ENCODE measurements around the gene UCKL1. TPM values are rescaled to one million over a fixed set of nuclear protein-coding genes. Genes with fewer than 3 reads are reported as not detected.
A peak's percentile ranks its signal among the peaks of the same experiment; 100 is the strongest.
"Not testable (repeated sequence)": the region's sequence is repeated elsewhere in the genome, so short reads cannot be mapped to it uniquely, and the experiment has no call there.

UCKL1 gene
- 10 to 100 TPM; 20.8 to 22.0 TPM for total RNA-seq
- long read RNA-seq, donor 1, partial matches to known transcripts: 14 of 27 reads
- long read RNA-seq, donor 1, other reads (novel, unspliced or antisense): 13 of 27 reads
- long read RNA-seq, donor 2, partial matches to known transcripts: 19 of 129 reads
- long read RNA-seq, donor 2, other reads (novel, unspliced or antisense): 110 of 129 reads

DNA sequence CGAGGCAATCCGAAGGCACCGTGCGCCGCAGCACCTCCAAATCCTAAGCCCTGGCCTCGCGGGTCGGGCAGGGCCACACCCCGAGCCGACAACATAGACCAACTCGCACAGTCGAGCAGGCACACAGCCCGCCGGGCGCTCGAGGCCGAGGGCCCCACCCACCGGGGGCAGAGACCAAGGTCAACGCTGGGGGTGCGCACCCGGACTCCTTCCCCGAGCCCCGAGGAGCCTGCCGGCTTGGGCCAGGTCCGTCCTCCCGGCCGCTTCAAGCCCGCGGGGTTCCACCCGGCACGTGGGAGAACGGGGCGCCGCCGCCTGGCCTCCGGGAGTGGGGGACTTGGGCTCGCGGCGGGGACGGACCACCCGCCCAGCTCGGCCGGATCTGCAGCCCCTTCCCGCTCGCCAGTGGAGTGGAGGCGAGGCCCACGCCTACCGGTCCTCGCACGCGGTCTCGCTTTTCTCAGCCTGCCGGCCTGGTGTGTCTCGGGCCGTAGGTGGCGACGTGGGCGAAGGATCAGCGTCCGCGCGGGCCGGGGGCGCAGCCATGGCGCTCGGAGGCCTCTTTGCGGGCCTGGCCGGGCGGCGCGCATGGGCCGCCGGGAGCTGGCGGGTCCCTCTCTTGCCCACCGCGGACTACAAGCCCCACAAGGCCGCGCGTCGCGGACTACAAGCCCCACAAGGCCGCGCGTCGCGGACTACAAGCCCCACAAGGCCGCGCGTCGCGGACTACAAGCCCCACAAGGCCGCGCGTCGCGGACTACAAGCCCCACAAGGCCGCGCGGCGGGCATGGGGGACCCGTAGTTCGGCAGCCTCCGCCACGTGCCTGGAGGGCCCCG lies at the start of gene UCKL1:
TSS of gene UCKL1 (minus strand) at position 590 of the 837 bp plus-strand sequence. CDS start at position 546, 44 bp downstream.
- intact Hi-C loops (cut with DNase I): no loop called here
- DNase-seq (ENCODE audit: low spot score): peak; percentile 98

DNA sequence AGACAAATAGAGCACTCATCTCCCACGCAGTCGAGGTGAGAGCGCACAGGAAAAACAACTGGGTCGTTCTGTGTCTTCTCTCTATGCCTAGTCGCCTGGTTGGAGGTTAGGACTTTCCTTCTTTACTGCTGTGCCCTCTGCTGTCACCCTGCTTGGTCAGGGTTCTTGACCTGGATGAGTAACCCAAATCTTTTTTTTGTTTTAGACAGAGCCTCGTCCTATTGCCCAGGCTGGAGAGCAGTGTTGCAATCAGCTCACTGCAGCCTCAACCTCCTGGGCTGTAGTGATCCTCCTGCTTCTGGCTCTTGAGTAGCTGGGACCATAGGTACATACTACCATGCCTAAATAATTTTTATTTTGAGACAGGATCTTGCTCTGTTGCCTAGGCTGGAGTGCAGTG lies 49.2 kb upstream of the UCKL1 start:
- intact Hi-C loops (cut with DNase I): no loop called here

DNA sequence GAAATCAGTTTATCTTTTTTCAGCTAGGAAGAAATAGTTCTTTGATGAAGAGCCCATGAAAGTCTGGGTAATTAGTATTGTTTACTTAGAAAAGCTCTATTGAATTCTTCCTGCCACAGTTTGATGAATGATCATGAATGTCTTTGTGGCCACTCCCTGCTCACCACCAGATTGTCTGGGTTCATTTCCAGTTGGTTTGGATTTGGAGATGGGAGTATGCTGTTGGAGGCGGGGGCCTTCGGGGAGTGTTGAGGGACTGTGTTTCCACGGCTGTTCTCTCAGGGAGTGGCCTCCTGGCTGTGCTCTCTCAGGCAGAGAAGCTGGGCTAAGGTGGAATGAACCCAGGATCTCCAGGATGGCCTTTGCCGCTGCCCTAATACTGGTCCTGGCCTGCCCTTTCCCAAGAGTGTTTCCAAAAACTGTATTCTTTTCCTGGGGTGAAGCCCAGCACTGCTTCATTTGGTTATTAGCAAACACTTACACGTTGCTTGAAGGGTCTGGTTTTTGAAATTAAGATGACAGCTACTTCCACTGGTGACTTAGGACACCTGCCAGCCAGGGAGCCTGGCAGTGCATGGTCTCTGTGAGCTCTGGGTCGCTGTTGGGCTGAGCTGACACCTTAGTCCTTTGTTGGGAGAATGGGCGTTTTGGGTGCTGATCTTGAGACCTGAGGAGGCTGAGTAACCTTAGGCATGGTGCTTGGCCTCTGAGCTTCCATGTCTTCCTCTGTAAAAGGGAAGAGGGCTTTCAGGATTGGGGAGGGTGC lies 47.9 kb upstream of the UCKL1 start:
- DNase-seq (ENCODE audit: low spot score): no peak
- intact Hi-C loops (cut with DNase I): no loop called here

More for the DNA sequence above, 49.2 kb upstream of the UCKL1 start:
- DNase-seq (ENCODE audit: low spot score): no peak

DNA sequence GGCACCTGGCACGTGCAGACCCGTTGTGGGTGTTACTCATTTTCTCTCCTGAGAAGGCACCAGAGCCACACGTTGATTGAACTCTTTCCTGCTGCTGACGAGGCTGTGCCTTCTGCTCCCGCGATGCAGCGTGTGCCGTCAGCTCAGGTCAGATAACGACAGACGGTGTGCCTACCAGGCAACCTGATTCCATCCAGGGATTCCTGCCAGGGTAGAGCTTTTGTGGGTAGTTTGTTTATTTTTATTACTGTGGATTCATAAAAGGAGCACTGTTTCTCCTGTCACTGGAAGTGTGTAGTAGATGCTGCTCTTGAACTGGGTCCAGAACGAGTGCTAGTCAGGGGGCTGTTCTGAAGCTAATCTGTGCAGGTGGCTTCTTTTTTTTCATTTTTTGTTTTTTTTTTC lies 45.4 kb upstream of the UCKL1 start:
- no peak for DNase-seq (ENCODE audit: low spot score)
- intact Hi-C loops (cut with DNase I): no loop called here

DNA sequence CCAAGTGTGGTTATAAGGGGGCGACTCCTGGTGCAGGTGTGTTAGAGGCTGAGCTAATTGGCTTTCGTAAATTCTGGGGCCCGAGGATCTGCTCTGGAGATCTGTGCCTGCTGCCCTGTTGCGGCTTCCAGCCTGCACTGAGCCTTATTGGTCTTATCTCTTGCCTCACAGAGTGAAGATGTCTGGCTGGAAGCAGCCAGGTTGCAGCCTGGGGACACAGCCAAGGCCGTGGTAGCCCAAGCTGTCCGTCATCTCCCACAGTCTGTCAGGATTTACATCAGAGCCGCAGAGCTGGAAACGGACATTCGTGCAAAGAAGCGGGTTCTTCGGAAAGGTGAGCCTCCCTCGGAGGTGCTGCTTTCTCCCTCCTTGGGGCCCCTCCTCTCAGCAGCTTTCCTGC lies 44.7 kb upstream of the UCKL1 start:
- intact Hi-C loops (cut with DNase I): no loop called here
- DNase-seq (ENCODE audit: low spot score): no peak

DNA sequence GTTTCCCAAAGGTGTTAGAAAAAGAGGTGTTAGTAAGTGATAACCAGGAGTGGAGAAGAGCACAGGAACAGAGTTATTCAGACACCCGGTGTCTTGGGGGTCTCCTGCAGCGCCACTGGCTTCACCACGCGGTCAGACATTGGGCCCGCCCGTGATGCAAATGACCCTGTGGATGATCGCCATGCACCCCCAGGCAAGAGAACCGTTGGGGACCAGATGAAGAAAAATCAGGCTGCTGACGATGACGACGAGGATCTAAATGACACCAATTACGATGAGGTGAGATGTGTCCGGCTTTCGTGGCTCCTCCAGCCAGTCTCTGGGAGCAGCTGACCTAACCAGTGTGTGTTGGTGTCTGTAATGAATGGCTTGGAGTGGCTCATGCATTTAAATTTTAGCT lies 26.7 kb upstream of the UCKL1 start:
- DNase-seq (ENCODE audit: low spot score): no peak
- intact Hi-C loops (cut with DNase I): no loop called here

DNA sequence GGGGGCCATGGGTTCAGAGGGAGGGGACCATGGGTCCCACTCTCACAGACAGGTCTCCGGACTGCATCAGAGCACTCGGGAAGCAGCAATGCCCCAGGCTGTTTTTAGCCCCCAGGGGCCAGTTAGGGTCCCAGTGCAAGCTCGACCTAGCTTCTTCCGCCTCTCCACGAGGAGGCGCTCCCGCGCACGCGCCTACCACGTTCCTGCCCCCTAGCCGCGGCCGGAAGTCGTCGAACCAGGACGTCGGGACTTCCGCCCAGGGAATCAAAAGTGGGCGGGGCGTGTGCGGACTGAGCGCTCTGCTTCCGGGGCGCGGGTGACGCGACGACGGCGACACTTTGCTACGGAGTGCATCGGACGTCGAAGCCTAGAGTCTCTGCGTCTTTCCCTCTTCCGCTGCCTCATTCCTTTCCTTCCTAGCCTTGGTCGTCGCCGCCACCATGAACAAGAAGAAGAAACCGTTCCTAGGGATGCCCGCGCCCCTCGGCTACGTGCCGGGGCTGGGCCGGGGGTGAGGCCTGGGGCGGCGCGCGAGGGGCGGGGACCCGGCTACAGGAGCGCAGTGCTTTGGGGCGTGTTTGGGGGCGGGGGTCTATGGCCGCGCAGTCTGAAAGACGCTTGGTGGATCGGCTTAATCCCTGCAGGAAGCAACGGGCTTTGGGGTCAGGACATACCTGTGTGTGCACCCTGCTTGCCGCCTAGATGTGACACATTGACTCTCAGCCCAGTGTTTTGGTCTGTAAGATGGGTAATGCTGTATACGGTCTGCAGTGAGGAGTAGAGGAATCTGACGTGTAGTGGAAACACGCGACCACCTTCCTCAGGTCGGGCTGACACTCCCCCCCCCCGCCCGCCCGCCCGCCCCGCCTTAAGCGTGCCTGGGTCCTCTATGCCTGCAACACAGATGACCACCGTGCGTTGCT lies 24.9 kb upstream of the UCKL1 start, which contains the start of gene PRPF6:
TSS of gene PRPF6 (plus strand) at position 327 of the 923 bp plus-strand sequence. CDS start at position 441, 114 bp downstream.
- intact Hi-C loops (cut with DNase I): no loop called here

DNA sequence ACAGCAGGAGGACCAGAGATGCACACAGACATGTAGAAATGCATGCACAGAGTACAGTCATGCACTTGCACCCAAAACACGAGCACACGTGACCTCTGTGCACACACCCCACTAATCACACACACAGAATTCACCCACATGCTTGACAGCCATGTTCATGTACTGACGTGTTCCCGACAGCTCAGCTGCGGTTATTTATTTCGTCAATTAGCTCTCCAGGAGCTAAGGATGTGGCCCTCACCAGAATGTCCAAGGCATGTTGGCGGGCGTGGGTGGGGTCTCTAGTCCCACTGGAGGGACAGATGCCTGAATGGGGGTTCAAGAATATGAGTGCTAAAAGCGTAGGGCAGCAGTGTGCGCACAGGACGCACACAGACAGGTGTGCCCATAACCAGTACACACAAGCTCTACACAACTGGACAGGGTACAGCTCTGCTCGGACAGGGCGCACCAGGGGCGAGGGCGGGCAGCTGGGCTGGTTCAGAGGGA lies 24.1 kb upstream of the UCKL1 start:
- intact Hi-C loops (cut with DNase I): no loop called here
- DNase-seq (ENCODE audit: low spot score): no peak

More for the DNA sequence above, 24.9 kb upstream of the UCKL1 start, which contains the start of gene PRPF6:
- peak; percentile 98 for DNase-seq (ENCODE audit: low spot score)

- intact Hi-C loops (cut with DNase I): loop anchor here (10.0 kb wide), 2 partner anchors 75 to 185 kb away; no protein-coding TSS in a partner anchor
- no peak for DNase-seq (ENCODE audit: low spot score)
Observed at GRCh38 chr20:63979557-63980316, 23.5 kb upstream of the UCKL1 start, which contains the start of gene SAMD10. SAMD10 (minus strand) TSS chr20:63979642; CDS start chr20:63979467, 175 bp downstream.

GRCh38 chr20:63979229-63979556 lies 23.0 kb upstream of the UCKL1 start:
- intact Hi-C loops (cut with DNase I): loop anchor here (10.0 kb wide), 2 partner anchors 74 to 184 kb away; no protein-coding TSS in a partner anchor
- DNase-seq (ENCODE audit: low spot score): no peak

GRCh38 chr20:63978319-63979228 lies 22.4 kb upstream of the UCKL1 start:
- DNase-seq (ENCODE audit: low spot score): no peak
- intact Hi-C loops (cut with DNase I): loop anchor here (10.0 kb wide), 2 partner anchors 74 to 184 kb away; no protein-coding TSS in a partner anchor

DNA sequence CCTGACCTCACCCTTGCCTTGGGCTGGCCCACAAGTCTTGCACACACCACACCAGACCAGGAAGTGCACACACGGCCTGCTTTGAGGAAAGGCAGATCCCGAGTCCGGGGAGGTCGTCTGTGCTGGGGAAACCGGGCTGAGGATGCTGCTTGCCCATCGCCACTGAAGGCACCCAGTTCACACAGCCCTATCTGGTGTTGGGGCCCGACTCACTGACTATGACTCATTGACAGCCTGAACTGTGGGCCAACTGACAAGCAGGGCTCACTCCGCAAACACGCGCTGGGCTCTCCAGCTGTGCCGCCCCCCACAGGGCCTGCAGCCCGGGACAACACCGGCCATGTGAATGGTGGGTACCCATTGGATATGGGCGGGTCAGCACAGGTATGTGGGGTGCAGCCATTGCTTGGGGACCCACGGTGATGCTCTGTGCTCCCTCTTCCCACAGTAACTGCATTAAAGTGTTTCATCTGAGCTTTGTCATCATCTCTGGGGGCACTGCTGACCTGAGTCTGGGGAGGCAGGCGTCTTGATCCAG lies 21.6 kb upstream of the UCKL1 start:
- no peak for DNase-seq (ENCODE audit: low spot score)
- intact Hi-C loops (cut with DNase I): loop anchor here (10.0 kb wide), 2 partner anchors 73 to 183 kb away; no protein-coding TSS in a partner anchor

GRCh38 chr20:63976980-63977738 lies 20.9 kb upstream of the UCKL1 start:
- peak; percentile 78 for DNase-seq (ENCODE audit: low spot score)
- intact Hi-C loops (cut with DNase I): loop anchor here (10.0 kb wide), 2 partner anchors 72 to 182 kb away; no protein-coding TSS in a partner anchor

GRCh38 chr20:63976511-63976910 lies 20.3 kb upstream of the UCKL1 start:
- intact Hi-C loops (cut with DNase I): loop anchor here (10.0 kb wide), 2 partner anchors 72 to 182 kb away; no protein-coding TSS in a partner anchor
- not testable (repeated sequence) for DNase-seq (ENCODE audit: low spot score)

DNA sequence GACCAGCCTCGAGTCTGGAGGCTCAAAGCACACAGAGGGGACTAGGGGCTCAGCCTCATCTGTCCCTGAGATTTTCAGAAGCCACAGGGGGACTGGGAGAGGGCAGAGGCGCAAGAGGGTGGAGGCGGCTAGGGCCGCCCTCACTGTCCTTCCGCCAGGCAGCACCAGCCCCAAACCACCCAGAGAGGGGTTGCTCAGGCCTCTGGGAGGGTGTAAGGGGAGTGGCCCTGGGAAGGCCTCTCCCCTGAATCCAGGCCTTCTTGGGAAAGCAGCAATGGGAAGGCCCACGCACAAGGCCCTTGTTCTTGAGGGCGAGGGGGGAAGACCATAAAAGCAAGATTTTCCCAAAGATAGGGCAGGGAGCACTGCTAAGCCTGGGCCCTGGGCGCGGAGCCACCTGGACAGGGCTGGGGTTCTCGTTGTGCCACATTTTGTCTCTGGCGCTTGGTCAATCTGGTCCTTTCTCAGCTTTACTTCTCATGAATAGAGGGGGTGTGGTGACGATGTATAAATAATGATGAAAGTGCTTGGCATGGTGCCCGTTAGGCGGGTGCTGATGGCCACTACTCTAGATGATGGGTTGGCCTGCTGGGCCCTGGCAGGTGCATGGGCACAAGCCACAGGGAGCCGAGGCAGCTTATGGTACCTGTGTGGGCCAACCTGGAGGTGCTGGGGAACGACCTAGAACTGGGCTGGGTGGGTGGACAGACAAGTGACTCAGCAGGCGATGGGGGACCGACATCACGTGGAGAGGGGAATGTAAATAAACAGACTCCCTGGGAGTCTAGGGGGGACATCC lies 18.4 kb upstream of the UCKL1 start:
- peak; percentile 76 for DNase-seq (ENCODE audit: low spot score)
- intact Hi-C loops (cut with DNase I): loop anchor here (5.0 to 10.0 kb wide), 4 partner anchors 67 to 437 kb away; partner anchors contain the start of gene PTK6 (in 1 of the 2)
